Measurements from ENCODE around the gene DNAI7.

- no peak for TF ChIP-seq CTCF (IDR thresholded peaks at IDR 0.05 in 2 of 3, conservative IDR thresholded peaks at IDR 0.05 in 1 of 3; ENCODE audit: borderline replicate concordance in 1 of 3, insufficient read depth in 1 of 3, low read depth in 2 of 3, low read length in 2 of 3)
- TF ChIP-seq POLR2A (IDR thresholded peaks at IDR 0.05; ENCODE audit: borderline replicate concordance, extremely low read depth, insufficient read depth, insufficient read length), result no peak
- no peak for TF ChIP-seq POLR2AphosphoS5 (IDR thresholded peaks at IDR 0.05; ENCODE audit: low read depth, low read length)
- no peak for TF ChIP-seq TCF7L2 (IDR thresholded peaks at IDR 0.05; ENCODE audit: borderline replicate concordance, extremely low read depth, insufficient read depth, insufficient read length)
- TF ChIP-seq FOSL1 (IDR thresholded peaks at IDR 0.05; ENCODE audit: low read depth), result no peak
- no peak for TF ChIP-seq MAX (IDR thresholded peaks at IDR 0.05)
- no peak for TF ChIP-seq ZFX (IDR thresholded peaks at IDR 0.05)
- no peak for TF ChIP-seq EZH2 (IDR thresholded peaks at IDR 0.05)
- TF ChIP-seq YY1 (IDR thresholded peaks at IDR 0.05; ENCODE audit: extremely low read depth, insufficient replicate concordance, low read depth, low read length), result no peak
- no peak for TF ChIP-seq CEBPB (IDR thresholded peaks at IDR 0.05; ENCODE audit: low read depth)
- no peak for TF ChIP-seq SIN3A (IDR thresholded peaks at IDR 0.05; ENCODE audit: low read depth)
- no peak for TF ChIP-seq REST (IDR thresholded peaks at IDR 0.05; ENCODE audit: low read depth)
- TF ChIP-seq JUND (IDR thresholded peaks at IDR 0.05), result no peak
Observed at GRCh38 chr12:25069224-25069623, 125.7 kb downstream of the DNAI7 start.

All from HCT116 (cell line).